ENCODE measurements around the gene ASPA.

The ASPA gene

DNA sequence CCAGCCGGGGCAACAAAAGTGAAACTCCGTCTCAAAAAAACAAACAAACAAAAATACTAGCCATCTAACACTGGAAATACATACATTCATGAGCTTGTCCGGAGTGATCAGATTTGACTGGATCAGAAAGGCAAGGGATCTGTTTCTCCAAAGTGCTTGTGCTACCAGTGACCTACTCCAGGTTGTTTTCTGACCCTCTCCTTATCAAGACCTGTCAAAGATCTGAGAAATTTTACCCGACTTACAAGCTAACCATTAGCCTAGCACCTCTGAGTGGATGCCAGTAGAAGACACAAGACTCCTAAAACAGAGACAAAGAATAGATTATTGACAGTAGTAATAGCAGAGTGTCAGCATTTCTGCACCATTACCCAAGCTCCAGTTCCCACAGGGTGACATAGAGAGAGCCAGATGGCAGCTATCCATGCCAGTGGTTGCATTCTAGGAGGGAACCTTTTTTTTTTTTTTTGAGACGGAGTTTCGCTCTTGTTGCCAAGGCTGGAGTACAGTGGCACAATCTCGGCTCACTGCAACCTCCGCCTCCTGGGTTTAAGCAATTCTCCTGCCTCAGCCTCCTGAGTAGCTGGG is 9.8 kb downstream of the ASPA start:
- TF ChIP-seq, protein P1, sequence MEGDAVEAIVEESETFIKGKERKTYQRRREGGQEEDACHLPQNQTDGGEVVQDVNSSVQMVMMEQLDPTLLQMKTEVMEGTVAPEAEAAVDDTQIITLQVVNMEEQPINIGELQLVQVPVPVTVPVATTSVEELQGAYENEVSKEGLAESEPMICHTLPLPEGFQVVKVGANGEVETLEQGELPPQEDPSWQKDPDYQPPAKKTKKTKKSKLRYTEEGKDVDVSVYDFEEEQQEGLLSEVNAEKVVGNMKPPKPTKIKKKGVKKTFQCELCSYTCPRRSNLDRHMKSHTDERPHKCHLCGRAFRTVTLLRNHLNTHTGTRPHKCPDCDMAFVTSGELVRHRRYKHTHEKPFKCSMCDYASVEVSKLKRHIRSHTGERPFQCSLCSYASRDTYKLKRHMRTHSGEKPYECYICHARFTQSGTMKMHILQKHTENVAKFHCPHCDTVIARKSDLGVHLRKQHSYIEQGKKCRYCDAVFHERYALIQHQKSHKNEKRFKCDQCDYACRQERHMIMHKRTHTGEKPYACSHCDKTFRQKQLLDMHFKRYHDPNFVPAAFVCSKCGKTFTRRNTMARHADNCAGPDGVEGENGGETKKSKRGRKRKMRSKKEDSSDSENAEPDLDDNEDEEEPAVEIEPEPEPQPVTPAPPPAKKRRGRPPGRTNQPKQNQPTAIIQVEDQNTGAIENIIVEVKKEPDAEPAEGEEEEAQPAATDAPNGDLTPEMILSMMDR (IDR thresholded peaks at IDR 0.05; ENCODE audit: low read depth, low read length, missing control alignments), result no peak
- H3K4me3 ChIP-seq (replicated peaks; ENCODE audit: low read depth, low read length), result no peak overlapping the region
- no peak for DNase-seq (ENCODE audit: extremely low read depth, low read depth)

DNA sequence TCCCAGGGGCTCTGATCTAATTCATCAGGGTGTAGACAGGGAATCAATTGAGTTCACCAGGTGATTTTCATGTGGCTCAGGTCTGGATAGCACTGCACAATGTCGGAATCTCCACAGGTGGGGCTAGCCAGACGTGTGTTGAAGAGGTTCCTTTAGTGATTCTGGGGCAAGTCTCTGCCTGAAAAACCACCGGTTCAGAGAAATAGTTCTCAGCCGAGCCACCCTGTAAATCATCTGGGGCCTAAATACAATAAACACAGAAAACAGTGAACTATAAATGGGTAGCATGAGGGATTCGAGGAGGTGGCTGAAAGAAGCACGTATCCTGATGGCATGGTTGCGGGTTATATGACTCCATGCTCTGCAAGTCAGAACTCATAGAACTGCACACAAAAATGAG is 21.3 kb downstream of the ASPA start:
- H3K4me3 ChIP-seq (replicated peaks; ENCODE audit: low read depth, low read length), result no peak overlapping the region
- TF ChIP-seq, protein P1 (IDR thresholded peaks at IDR 0.05; ENCODE audit: low read depth, low read length, missing control alignments), result no peak
- no peak for DNase-seq (ENCODE audit: extremely low read depth, low read depth)

DNA sequence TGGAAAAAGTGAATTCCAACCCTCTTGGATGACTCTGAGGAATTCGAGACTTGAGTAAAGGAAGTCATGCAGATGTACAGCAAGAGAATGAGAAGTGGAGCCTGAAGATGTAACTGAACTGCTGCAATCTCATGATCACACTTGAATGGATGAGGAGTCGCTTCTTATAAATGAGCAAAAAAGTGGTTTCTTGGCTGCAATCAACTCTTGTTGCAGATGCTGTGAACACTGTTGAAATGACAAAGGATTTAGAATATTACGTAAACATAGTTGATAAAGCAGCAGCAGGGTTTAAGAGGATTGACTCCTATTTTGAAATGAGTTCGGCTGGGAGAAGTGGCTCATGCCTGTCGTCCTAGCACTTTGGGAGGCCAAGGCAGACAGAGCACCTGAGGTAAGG is 25.5 kb downstream of the ASPA start:
- DNase-seq (ENCODE audit: extremely low read depth, low read depth), result no peak
- H3K4me3 ChIP-seq (replicated peaks; ENCODE audit: low read depth, low read length), result no peak overlapping the region
- TF ChIP-seq, protein P1 (IDR thresholded peaks at IDR 0.05; ENCODE audit: low read depth, low read length, missing control alignments), result no peak

DNA sequence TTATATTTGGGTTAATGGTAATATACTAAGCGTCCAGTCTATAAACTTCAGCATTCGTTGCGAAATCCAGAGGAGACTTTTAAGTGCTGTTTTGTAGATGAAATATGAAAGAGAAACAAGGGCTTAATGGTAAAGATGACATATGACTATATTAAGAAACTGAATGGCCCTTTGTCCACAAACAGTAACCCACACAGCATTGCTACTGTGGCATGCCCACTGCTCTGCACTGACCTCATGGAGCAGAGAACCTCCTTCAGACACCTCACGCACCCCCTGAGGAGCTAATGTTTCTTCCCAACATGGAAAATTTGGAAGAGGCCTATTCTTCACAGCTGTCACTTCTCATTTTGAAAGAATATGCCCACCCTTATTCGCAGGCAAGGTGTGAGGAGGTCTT is 26.7 kb downstream of the ASPA start:
- TF ChIP-seq, protein P1 (IDR thresholded peaks at IDR 0.05; ENCODE audit: low read depth, low read length, missing control alignments), result no peak
- no peak overlapping the region for H3K4me3 ChIP-seq (replicated peaks; ENCODE audit: low read depth, low read length)
- no peak for DNase-seq (ENCODE audit: extremely low read depth, low read depth)

DNA sequence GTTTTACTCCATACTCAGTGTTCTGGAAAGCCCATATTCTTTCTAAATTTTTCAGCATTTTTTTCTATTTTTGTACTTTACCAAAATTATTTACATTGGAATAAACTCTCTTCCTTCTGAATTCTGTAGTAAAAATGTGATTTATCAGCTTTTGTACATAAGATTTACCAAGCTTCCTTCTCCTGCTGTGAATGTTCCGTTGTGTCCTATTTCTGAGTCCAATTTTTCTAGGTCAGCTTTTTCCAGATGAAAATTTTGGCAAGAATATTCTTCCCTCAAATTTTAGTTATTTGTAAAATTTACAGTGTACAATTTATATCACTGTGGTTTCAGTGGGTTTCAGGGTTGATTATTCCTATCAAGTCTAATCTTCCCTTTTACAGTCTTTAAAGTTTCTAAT is 27.5 kb downstream of the ASPA start:
- TF ChIP-seq, protein P1 (IDR thresholded peaks at IDR 0.05; ENCODE audit: low read depth, low read length, missing control alignments), result no peak
- H3K4me3 ChIP-seq (replicated peaks; ENCODE audit: low read depth, low read length), result no peak overlapping the region
- DNase-seq (ENCODE audit: extremely low read depth, low read depth), result no peak

DNA sequence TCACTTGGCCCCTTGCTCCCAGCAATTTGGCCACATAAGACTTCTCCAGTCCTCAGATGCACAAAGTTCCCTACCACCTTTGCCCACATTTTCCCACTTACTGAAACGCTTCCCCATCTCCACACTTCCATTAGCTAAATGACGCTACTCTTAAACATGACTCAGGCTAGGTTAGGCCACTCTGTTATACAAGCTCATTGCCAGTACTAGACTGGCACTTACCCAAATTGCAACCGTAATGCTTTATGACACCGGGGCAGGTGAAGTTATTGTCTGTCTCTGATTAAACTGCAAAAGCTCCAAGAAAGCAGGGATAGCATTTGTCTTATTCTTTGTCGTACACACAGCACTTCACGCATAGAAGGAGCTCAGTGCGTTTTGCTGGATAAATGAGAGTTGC is 29.2 kb downstream of the ASPA start:
- DNase-seq (ENCODE audit: extremely low read depth, low read depth), result no peak
- TF ChIP-seq, protein P1 (IDR thresholded peaks at IDR 0.05; ENCODE audit: low read depth, low read length, missing control alignments), result no peak
- no peak overlapping the region for H3K4me3 ChIP-seq (replicated peaks; ENCODE audit: low read depth, low read length)

DNA sequence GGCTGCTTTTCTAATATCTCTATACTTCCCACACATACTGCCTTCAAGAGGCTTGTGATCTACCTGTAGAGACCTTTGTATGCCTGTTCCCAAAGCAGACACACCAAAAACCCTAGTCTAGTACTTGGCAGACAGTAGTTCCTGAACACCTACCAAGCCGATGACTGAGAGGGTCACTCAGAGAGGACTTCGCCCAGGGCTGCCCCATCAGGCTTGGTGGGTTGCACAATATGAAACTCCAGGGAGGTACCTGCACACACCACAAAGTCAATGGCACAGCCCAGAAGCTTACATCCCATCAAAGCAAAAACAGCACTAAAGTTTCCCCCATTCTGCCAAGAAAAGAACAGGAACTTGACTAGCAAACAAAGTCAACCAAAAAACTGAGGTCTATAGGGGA is 30.3 kb downstream of the ASPA start:
- DNase-seq (ENCODE audit: extremely low read depth, low read depth), result no peak
- TF ChIP-seq, protein P1 (IDR thresholded peaks at IDR 0.05; ENCODE audit: low read depth, low read length, missing control alignments), result no peak
- H3K4me3 ChIP-seq (replicated peaks; ENCODE audit: low read depth, low read length), result no peak overlapping the region
